Measurements from ENCODE around the gene SLC22A17.

SLC22A17 gene

GRCh38 chr14:23382731-23383440 lies 30.2 kb upstream of the SLC22A17 start:
- no peak for DNase-seq (ENCODE audit: low spot score)
- ChIA-PET POLR2A (ENCODE audit: low non-redundant PET) (interaction anchor here (0.5 to 0.6 kb wide), 2 partner anchors 13 to 125 kb away, joined by 3 read pairs; no protein-coding TSS in a partner anchor), CTCF (interaction anchor here (0.6 kb wide), 1 partner anchor 790 kb away, joined by 3 read pairs; no protein-coding TSS in a partner anchor)
- TF ChIP-seq CTCF (conservative IDR thresholded peaks at IDR 0.05; ENCODE audit: low read depth): no peak
- H3K27ac ChIP-seq: no peak overlapping the region

GRCh38 chr14:23382276-23382675 lies 29.6 kb upstream of the SLC22A17 start:
- TF ChIP-seq CTCF (conservative IDR thresholded peaks at IDR 0.05; ENCODE audit: low read depth): no peak
- CTCF ChIA-PET: interaction anchor here (0.6 kb wide), 1 partner anchor 790 kb away, joined by 3 read pairs; no protein-coding TSS in a partner anchor
- DNase-seq (ENCODE audit: low spot score): no peak
- POLR2A ChIA-PET (ENCODE audit: low non-redundant PET): no interaction called here
- no peak overlapping the region for H3K27ac ChIP-seq

GRCh38 chr14:23381871-23382270 lies 29.2 kb upstream of the SLC22A17 start:
- no peak overlapping the region for H3K27ac ChIP-seq
- TF ChIP-seq CTCF (conservative IDR thresholded peaks at IDR 0.05; ENCODE audit: low read depth): no peak
- ChIA-PET POLR2A (ENCODE audit: low non-redundant PET) (no interaction called here), CTCF (no interaction called here)
- DNase-seq (ENCODE audit: low spot score): no peak

GRCh38 chr14:23380976-23381375 lies 28.3 kb upstream of the SLC22A17 start:
- no peak for DNase-seq (ENCODE audit: low spot score)
- H3K27ac ChIP-seq: no peak overlapping the region
- POLR2A ChIA-PET (ENCODE audit: low non-redundant PET): no interaction called here
- TF ChIP-seq CTCF (conservative IDR thresholded peaks at IDR 0.05; ENCODE audit: low read depth): no peak
- CTCF ChIA-PET: interaction anchor here (0.6 to 2.8 kb wide), 12 partner anchors 8 to 240 kb away, joined by 3 to 34 read pairs (median 8); no protein-coding TSS in a partner anchor

- DNase-seq (ENCODE audit: low spot score): no peak
- no peak overlapping the region for H3K27ac ChIP-seq
- TF ChIP-seq CTCF (conservative IDR thresholded peaks at IDR 0.05; ENCODE audit: low read depth): peak; percentile 59; the same call in 1 of the 2 replicates
- ChIA-PET CTCF (interaction anchor here (0.5 to 2.8 kb wide), 20 partner anchors 8 to 336 kb away, joined by 3 to 34 read pairs (median 6); partner anchors contain the start of gene PABPN1), POLR2A (ENCODE audit: low non-redundant PET) (no interaction called here)
Observed at GRCh38 chr14:23380197-23380914, 27.7 kb upstream of the SLC22A17 start.

- peak; percentile 94 for TF ChIP-seq CTCF (conservative IDR thresholded peaks at IDR 0.05; ENCODE audit: low read depth)
- peak; percentile 68 for DNase-seq (ENCODE audit: low spot score)
- ChIA-PET POLR2A (ENCODE audit: low non-redundant PET) (no interaction called here), CTCF (interaction anchor here (0.5 to 2.8 kb wide), 23 partner anchors 9 to 1349 kb away, joined by 3 to 34 read pairs (median 5); partner anchors contain the start of gene PABPN1)
- H3K27ac ChIP-seq: no peak overlapping the region
Observed at GRCh38 chr14:23379366-23380196, 26.9 kb upstream of the SLC22A17 start.

All from RWPE1 (cell line).